A549 (cell line): Measurements from ENCODE around the gene SBK3. TPM values are rescaled to one million over a fixed set of nuclear protein-coding genes. Genes with fewer than 3 reads are reported as not detected.

Experiments
- ATAC-seq, 2 experiments: fragments of 200-7000 bp in 1 of 2; fragments of >200 bp in 1 of 2; cut with Nextera tagmentation in 1 of 2; cut with Tn5 transposase in 1 of 2; 3 replicates each; pipeline versions ENCODE4 v1.8.0 to v1.9.1; 2018 to 2020; ENCODE audit warnings: mild to moderate bottlenecking in 1 of 2, moderate library complexity in 1 of 2
- CTCF ChIA-PET: fragments of 300-600 bp; sonication (Branson Sonifier 250); formaldehyde crosslinking; extraction: SDS; loops from one replicate; lab custom pipeline; 2021; ENCODE audit warnings: antibody characterized with exemption, inconsistent platforms; lab: Yijun Ruan, JAX
- POLR2A ChIA-PET: fragments of 350-600 bp; formaldehyde crosslinking; extraction: SDS; loops from one replicate; lab custom pipeline; 2021; ENCODE audit warnings: antibody characterized with exemption, inconsistent platforms; lab: Yijun Ruan, JAX
- DNase-seq, 2 experiments: peaks; one replicate each; pipeline versions ENCODE4 v3.0.0 to v3.0.0-alpha.2; 2011 to 2016; ENCODE audit warnings: low read depth in 1 of 2, low spot score in 1 of 2
- FAIRE-seq: peaks from 2 replicates; lab custom pipeline; 2011; peaks lifted over from hg19 to GRCh38; lab: Jason Lieb, UNC
- H3K27ac ChIP-seq, 2 experiments: fragments of >200 bp; sonication (Bioruptor Twin); formaldehyde crosslinking; 3 replicates each; pipeline ENCODE4 v1.5.1; 2016 to 2017
- H3K4me1 ChIP-seq: fragments of >200 bp; sonication (Bioruptor Twin); formaldehyde crosslinking; 3 replicates; pipeline ENCODE4 v1.6.1; 2016
- H3K4me2 ChIP-seq: fragments of >200 bp; sonication (Bioruptor Twin); formaldehyde crosslinking; 3 replicates; pipeline ENCODE4 v1.6.1; 2016
- H3K4me3 ChIP-seq: fragments of >200 bp; sonication (Bioruptor Twin); formaldehyde crosslinking; 3 replicates; pipeline ENCODE4 v1.5.1; 2016
- H3K9me3 ChIP-seq: fragments of >200 bp; sonication (Bioruptor Twin); formaldehyde crosslinking; 3 replicates; pipeline ENCODE4 v1.6.1; 2016
- BHLHE40 ChIP-seq: IDR thresholded peaks from 2 replicates; pipeline ENCODE4 v1.6.1; 2012; ENCODE audit warnings: low read depth, low read length, inconsistent platforms
- CEBPB ChIP-seq, 2 experiments: fragments of >200 bp in 1 of 2; sonication (Bioruptor Twin) in 1 of 2; formaldehyde crosslinking in 1 of 2; IDR thresholded peaks; 2 replicates each; pipeline ENCODE4 v1.6.1; 2012 to 2016
- CHD2 ChIP-seq: fragments of 150-350 bp; IDR thresholded peaks from 2 replicates; pipeline ENCODE4 v1.6.1; 2014; ENCODE audit warnings: low read length; ENCODE audit not compliant: partially characterized antibody
- EHF ChIP-seq: fragments of 250-450 bp; sonication (Bioruptor Pico); IDR thresholded peaks from 2 replicates; pipeline ENCODE4 v1.5.0; 2020; ENCODE audit warnings: mild to moderate bottlenecking
- FOSL2 ChIP-seq, 2 experiments: fragments of 450-650 bp in 1 of 2; fragments of >200 bp in 1 of 2; sonication (Bioruptor Twin) in 1 of 2; formaldehyde crosslinking; IDR thresholded peaks; 2 replicates each; pipeline versions ENCODE4 v1.5.0 to v1.6.1; 2016 to 2020; ENCODE audit warnings: mild to moderate bottlenecking in 1 of 2, moderate library complexity in 1 of 2
- FOXS1 ChIP-seq: fragments of 250-450 bp; sonication (Bioruptor Pico); IDR thresholded peaks from 2 replicates; pipeline ENCODE4 v1.5.0; 2020; ENCODE audit warnings: mild to moderate bottlenecking, moderate library complexity
- GATA3 ChIP-seq: IDR thresholded peaks from 2 replicates; pipeline ENCODE4 v1.6.1; 2012; ENCODE audit warnings: borderline replicate concordance
- HDAC2 ChIP-seq: fragments of 200-600 bp; sonication (generic); IDR thresholded peaks from 2 replicates; pipeline ENCODE4 v1.6.1; 2016
- HEYL ChIP-seq: fragments of 250-450 bp; sonication (Bioruptor Pico); IDR thresholded peaks from 2 replicates; pipeline ENCODE4 v1.8.0; 2021; ENCODE audit warnings: mild to moderate bottlenecking, moderate library complexity
- HOXB13 ChIP-seq: fragments of 250-450 bp; sonication (Bioruptor Pico); IDR thresholded peaks from 2 replicates; pipeline ENCODE4 v1.5.0; 2020; ENCODE audit warnings: low read depth, mild to moderate bottlenecking, moderate library complexity
- JUN ChIP-seq, 2 experiments: fragments of >200 bp; sonication (Bioruptor Twin); formaldehyde crosslinking; IDR thresholded peaks; 2 replicates in 1 of 2; 3 replicates in 1 of 2; pipeline ENCODE4 v1.6.1; 2016 to 2017
- MAFK ChIP-seq: fragments of 450-650 bp; IDR thresholded peaks from 2 replicates; pipeline ENCODE4 v1.6.1; 2014; ENCODE audit not compliant: partially characterized antibody
- NFE2L2 ChIP-seq: fragments of 150-350 bp; conservative IDR thresholded peaks from 2 replicates; pipeline ENCODE4 v1.6.1; 2014; ENCODE audit warnings: low read length
- PHF8 ChIP-seq: fragments of 200-600 bp; sonication (generic); IDR thresholded peaks from 2 replicates; pipeline ENCODE4 v1.6.1; 2016; ENCODE audit warnings: low read depth, mild to moderate bottlenecking, antibody characterized with exemption, moderate library complexity, borderline replicate concordance
- POLR2A ChIP-seq: IDR thresholded peaks from 2 replicates; pipeline ENCODE4 v1.6.1; 2012; ENCODE audit warnings: mild to moderate bottlenecking, low read length
- POLR2AphosphoS2 ChIP-seq: conservative IDR thresholded peaks from 2 replicates; pipeline ENCODE4 v1.6.1; 2012; ENCODE audit warnings: low read length, improper control_type of control experiment, inconsistent platforms
- RAD21 ChIP-seq, 2 experiments: fragments of >200 bp in 1 of 2; sonication (Bioruptor Twin) in 1 of 2; formaldehyde crosslinking in 1 of 2; IDR thresholded peaks in 1 of 2; conservative IDR thresholded peaks in 1 of 2; 2 replicates in 1 of 2; 3 replicates in 1 of 2; pipeline ENCODE4 v1.6.1; 2012 to 2018; ENCODE audit warnings: inconsistent platforms in 1 of 2
- RCOR1 ChIP-seq: fragments of 150-350 bp; IDR thresholded peaks from 2 replicates; pipeline ENCODE4 v1.6.1; 2014; ENCODE audit warnings: antibody characterized with exemption, low read length, low read depth
- RNF2 ChIP-seq: fragments of 200-600 bp; sonication (generic); IDR thresholded peaks from 2 replicates; pipeline ENCODE4 v1.6.1; 2016; ENCODE audit warnings: low read depth, mild to moderate bottlenecking, antibody characterized with exemption, moderate library complexity, borderline replicate concordance
- SMC3 ChIP-seq: fragments of >200 bp; sonication (Bioruptor Twin); formaldehyde crosslinking; IDR thresholded peaks from 3 replicates; pipeline ENCODE4 v1.6.1; 2018; ENCODE audit warnings: inconsistent platforms
- TFCP2L1 ChIP-seq: fragments of 250-450 bp; sonication (Bioruptor Pico); IDR thresholded peaks from 2 replicates; pipeline ENCODE4 v1.5.0; 2021; ENCODE audit warnings: mild to moderate bottlenecking
- TP53 ChIP-seq: fragments of 250-450 bp; sonication (Bioruptor Pico); IDR thresholded peaks from 2 replicates; pipeline ENCODE4 v1.5.0; 2021; ENCODE audit warnings: mild to moderate bottlenecking, moderate library complexity
- ZC3H11A ChIP-seq: fragments of 450-650 bp; IDR thresholded peaks from 2 replicates; pipeline ENCODE4 v1.6.1; 2014; ENCODE audit warnings: antibody characterized with exemption, mild to moderate bottlenecking
- ZNF302 ChIP-seq: fragments of 250-450 bp; sonication (Bioruptor Pico); IDR thresholded peaks from 2 replicates; pipeline ENCODE4 v1.9.0; 2021; ENCODE audit warnings: inconsistent platforms, mild to moderate bottlenecking, moderate library complexity
- ZSCAN20 ChIP-seq: fragments of 250-450 bp; sonication (Bioruptor Pico); IDR thresholded peaks from 2 replicates; pipeline ENCODE4 v1.8.0; 2022; ENCODE audit warnings: mild to moderate bottlenecking, moderate library complexity
- WGBS: methylation state at CpG from one replicate; pipeline ENCODE4 v1.1.6; 2017; ENCODE audit errors: missing lambda C conversion rate; 5-methylcytosine and 5-hydroxymethylcytosine counted together
- polyA plus RNA-seq, 4 experiments: library from polyadenylated mRNA; depleted of rRNA in 3 of 4; stranded (reverse); fragments of >200 nt; fragmentation: RNase III in 1 of 4; extraction: RNeasy Plus Mini Kit Qiagen cat#74134 plus additional on column Dnase treatment in 1 of 4; gene quantifications; 2 replicates in 3 of 4; 3 replicates in 1 of 4; pipeline ENCODE4 v1.2.3, GENCODE V29; 2011 to 2017
- TF ChIP-seq, protein P1 (sequence below): fragments of 250-450 bp; sonication (Bioruptor Pico); IDR thresholded peaks from 2 replicates; pipeline ENCODE4 v1.5.0; 2020; ENCODE audit warnings: low read depth, mild to moderate bottlenecking, moderate library complexity
- TF ChIP-seq, protein P2 (sequence below): IDR thresholded peaks from 2 replicates; pipeline ENCODE4 v1.6.1; 2012
- TF ChIP-seq, protein P3 (sequence below): fragments of >200 bp; sonication (Bioruptor Twin); formaldehyde crosslinking; IDR thresholded peaks from 3 replicates; pipeline ENCODE4 v1.5.1; 2016
- TF ChIP-seq, protein P4 (sequence below): fragments of 250-450 bp; sonication (Bioruptor Pico); IDR thresholded peaks from 2 replicates; pipeline ENCODE4 v1.5.0; 2021; ENCODE audit warnings: mild to moderate bottlenecking, moderate library complexity, borderline replicate concordance

The SBK3 gene
- polyA plus RNA-seq, 2 of the 4 experiments (the other 2 are of a cell fraction), result 1.1 TPM

DNA sequence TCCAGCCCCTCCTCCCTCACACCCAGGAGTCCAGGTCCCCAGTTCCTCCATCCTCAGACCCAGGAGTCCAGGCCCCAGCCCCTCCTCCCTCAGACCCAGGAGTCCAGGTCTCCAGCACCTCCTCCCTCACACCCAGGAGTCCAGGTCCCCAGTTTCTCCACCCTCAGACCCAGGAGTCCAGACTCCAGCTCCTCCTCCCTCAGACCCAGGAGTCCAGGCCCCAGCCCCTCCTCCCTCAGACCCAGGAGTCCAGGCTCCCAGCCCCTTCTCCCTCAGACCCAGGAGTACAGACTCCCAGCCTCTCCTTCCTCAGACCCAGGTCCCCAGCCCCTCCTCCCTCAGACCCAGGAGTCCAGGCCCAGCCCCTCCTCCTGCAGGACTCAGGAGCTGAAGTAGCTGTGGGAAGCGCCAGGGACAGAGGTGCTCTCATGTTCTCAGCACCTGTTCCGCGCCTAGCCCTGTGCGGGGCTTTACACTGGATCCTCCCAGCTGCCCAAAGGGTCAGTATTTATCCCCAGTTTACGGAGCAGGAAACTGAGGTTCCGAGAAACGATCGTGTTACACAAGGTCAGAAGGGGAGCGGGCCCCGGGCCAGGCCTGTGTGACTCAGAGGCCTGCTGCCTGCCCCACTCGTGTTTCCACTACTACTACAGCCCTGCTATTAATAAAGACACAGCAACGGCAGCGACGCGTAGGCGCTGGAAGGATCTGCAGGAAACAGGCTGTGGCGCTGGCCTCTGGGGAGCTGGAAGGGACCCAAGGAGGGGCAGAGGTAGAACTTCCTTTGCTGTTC is 1.7 kb upstream of the SBK3 start (continued):
- TF ChIP-seq PHF8 (no peak), EHF (CRISPR knock-in tag) (0 out of 2 replicates have a peak, but pooled peaks have one; percentile 16), TP53 (CRISPR knock-in tag) (no peak), NFE2L2 (no peak), POLR2AphosphoS2 (no peak), RCOR1 (no peak), MAFK (no peak), CHD2 (no peak), GATA3 (peak; percentile 38; the same call in 1 of the 2 replicates), HEYL (no peak), HOXB13 (CRISPR knock-in tag) (0 out of 2 replicates have a peak, but pooled peaks have one; percentile 55), RAD21 (conservative IDR thresholded peaks at IDR 0.05 in 1 of 2, IDR thresholded peaks at IDR 0.05 in 1 of 2) (0 out of 5 replicates have a peak, but pooled peaks of 1 of the 2 experiments have one; percentile 11), ZNF302 (CRISPR knock-in tag) (no peak), POLR2A (no peak), HDAC2 (0 out of 2 replicates have a peak, but pooled peaks have one; percentile 73), SMC3 (no peak), FOXS1 (CRISPR knock-in tag) (no peak), FOSL2 (IDR thresholded peaks at IDR 0.05) (no peak), FOSL2 (CRISPR knock-in tag; IDR thresholded peaks at IDR 0.05) (peak; percentile 77), BHLHE40 (no peak), ZSCAN20 (CRISPR knock-in tag) (no peak)
- TF ChIP-seq, protein P1, sequence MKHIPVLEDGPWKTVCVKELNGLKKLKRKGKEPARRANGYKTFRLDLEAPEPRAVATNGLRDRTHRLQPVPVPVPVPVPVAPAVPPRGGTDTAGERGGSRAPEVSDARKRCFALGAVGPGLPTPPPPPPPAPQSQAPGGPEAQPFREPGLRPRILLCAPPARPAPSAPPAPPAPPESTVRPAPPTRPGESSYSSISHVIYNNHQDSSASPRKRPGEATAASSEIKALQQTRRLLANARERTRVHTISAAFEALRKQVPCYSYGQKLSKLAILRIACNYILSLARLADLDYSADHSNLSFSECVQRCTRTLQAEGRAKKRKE (CRISPR knock-in tag), result peak; percentile 38; the same call in 1 of the 2 replicates
- TF ChIP-seq, protein P2, sequence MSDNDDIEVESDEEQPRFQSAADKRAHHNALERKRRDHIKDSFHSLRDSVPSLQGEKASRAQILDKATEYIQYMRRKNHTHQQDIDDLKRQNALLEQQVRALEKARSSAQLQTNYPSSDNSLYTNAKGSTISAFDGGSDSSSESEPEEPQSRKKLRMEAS, result peak; percentile 66; the same call in 1 of the 2 replicates
- TF ChIP-seq, protein P3, sequence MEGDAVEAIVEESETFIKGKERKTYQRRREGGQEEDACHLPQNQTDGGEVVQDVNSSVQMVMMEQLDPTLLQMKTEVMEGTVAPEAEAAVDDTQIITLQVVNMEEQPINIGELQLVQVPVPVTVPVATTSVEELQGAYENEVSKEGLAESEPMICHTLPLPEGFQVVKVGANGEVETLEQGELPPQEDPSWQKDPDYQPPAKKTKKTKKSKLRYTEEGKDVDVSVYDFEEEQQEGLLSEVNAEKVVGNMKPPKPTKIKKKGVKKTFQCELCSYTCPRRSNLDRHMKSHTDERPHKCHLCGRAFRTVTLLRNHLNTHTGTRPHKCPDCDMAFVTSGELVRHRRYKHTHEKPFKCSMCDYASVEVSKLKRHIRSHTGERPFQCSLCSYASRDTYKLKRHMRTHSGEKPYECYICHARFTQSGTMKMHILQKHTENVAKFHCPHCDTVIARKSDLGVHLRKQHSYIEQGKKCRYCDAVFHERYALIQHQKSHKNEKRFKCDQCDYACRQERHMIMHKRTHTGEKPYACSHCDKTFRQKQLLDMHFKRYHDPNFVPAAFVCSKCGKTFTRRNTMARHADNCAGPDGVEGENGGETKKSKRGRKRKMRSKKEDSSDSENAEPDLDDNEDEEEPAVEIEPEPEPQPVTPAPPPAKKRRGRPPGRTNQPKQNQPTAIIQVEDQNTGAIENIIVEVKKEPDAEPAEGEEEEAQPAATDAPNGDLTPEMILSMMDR, result no peak
- TF ChIP-seq, protein P4, sequence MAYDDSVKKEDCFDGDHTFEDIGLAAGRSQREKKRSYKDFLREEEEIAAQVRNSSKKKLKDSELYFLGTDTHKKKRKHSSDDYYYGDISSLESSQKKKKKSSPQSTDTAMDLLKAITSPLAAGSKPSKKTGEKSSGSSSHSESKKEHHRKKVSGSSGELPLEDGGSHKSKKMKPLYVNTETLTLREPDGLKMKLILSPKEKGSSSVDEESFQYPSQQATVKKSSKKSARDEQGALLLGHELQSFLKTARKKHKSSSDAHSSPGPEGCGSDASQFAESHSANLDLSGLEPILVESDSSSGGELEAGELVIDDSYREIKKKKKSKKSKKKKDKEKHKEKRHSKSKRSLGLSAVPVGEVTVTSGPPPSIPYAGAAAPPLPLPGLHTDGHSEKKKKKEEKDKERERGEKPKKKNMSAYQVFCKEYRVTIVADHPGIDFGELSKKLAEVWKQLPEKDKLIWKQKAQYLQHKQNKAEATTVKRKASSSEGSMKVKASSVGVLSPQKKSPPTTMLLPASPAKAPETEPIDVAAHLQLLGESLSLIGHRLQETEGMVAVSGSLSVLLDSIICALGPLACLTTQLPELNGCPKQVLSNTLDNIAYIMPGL, result no peak

DNA sequence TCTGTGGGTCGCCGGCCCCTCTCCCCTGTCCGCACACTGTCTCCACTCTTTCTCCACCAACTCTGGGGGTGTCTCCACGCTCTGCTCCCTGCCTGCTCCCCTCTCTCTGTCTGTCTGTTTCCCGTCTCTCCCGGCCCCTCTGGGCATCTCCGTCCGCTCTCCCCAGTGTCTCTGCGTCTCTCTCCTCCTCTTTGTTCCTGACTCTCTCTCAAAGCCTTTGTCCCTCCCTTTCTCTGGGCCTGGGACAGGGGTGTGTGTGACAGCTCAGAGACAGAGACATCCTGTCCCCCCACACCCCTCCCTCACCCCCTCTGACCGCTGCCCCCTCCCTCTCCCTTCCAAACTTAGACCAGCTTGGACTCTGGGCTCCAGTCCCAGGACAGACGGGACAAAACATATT is 668 bp upstream of the SBK3 start:
- WGBS, result 93% methylated on average over 10 of the region's 11 CpGs
- POLR2A ChIA-PET, result interaction anchor here (4.7 kb wide), 1 partner anchor 54 kb away, joined by 44 read pairs; the partner anchor contains the start of genes FIZ1 and ZNF524
- ATAC-seq, result no peak
- TF ChIP-seq TFCP2L1 (CRISPR knock-in tag) (no peak), CEBPB (IDR thresholded peaks at IDR 0.05) (no peak), ZC3H11A (no peak), FOXS1 (CRISPR knock-in tag) (no peak), MAFK (no peak), POLR2AphosphoS2 (no peak), JUN (IDR thresholded peaks at IDR 0.05) (no peak), RNF2 (no peak), SMC3 (no peak), CHD2 (no peak)
- TF ChIP-seq, protein P3, result no peak
- CTCF ChIA-PET, result interaction anchor here (0.7 to 7.6 kb wide), 11 partner anchors 15 to 405 kb away, joined by 3 to 43 read pairs (median 7); partner anchors contain the start of gene ZNF865
- no peak for DNase-seq
- FAIRE-seq, result no peak
- peak overlapping the region; percentile 97 to 99 for H3K27ac ChIP-seq
- H3K4me2 ChIP-seq, result peak overlapping the region; percentile 82
- H3K4me1 ChIP-seq, result peaks cover 61% of the 10 kb centered on the region
- H3K9me3 ChIP-seq, result no peaks in the 10 kb centered on the region
- no peak overlapping the region for H3K4me3 ChIP-seq
